GM19324 (cell line): ENCODE data around the gene SMIM17.

Source experiments
- ATAC-seq: cut with Tn5 transposase; IDR thresholded peaks from one replicate; pipeline ENCODE4 v1.9.1; 2021; ENCODE audit warnings: mild to moderate bottlenecking, moderate library complexity; ENCODE audit not compliant: unreplicated experiment, low FRiP score

SMIM17 gene

GRCh38 chr19:56705939-56706338 is 63.0 kb downstream of the SMIM17 start:
- ATAC-seq: no peak
